Nephron (organoid): ENCODE data around the gene THSD4.

ENCODE experiments used
- H3K27ac Mint-ChIP-seq, 3 experiments: 2 replicates each; pipeline ENCODE4 v1.8.0; 2020; ENCODE audit warnings: mixed read lengths in 3 of 3, mild to moderate bottlenecking in 2 of 3, moderate library complexity in 1 of 3
- H3K27me3 Mint-ChIP-seq: 2 replicates; pipeline ENCODE4 v1.8.0; 2021; ENCODE audit warnings: low read depth, mild to moderate bottlenecking, moderate library complexity, mixed read lengths
- H3K36me3 Mint-ChIP-seq: 2 replicates; pipeline ENCODE4 v1.8.0; 2020; ENCODE audit warnings: low read depth, mixed read lengths
- H3K4me1 Mint-ChIP-seq: 2 replicates; pipeline ENCODE4 v1.8.0; 2020; ENCODE audit warnings: mixed read lengths
- H3K4me3 Mint-ChIP-seq, 3 experiments: 2 replicates each; pipeline ENCODE4 v1.8.0; 2020; ENCODE audit warnings: mild to moderate bottlenecking in 3 of 3, mixed read lengths in 3 of 3, moderate library complexity in 2 of 3
- H3K9me3 Mint-ChIP-seq: 2 replicates; pipeline ENCODE4 v1.8.0; 2020; ENCODE audit warnings: mixed read lengths
- TF ChIP-seq, protein P1 (sequence below), 3 experiments: fragments of 200-600 bp; sonication (generic); IDR thresholded peaks; one replicate each; pipeline ENCODE4 v1.5.0; 2021; ENCODE audit warnings: antibody characterized with exemption in 3 of 3; ENCODE audit not compliant: unreplicated experiment in 3 of 3

The THSD4 gene

DNA sequence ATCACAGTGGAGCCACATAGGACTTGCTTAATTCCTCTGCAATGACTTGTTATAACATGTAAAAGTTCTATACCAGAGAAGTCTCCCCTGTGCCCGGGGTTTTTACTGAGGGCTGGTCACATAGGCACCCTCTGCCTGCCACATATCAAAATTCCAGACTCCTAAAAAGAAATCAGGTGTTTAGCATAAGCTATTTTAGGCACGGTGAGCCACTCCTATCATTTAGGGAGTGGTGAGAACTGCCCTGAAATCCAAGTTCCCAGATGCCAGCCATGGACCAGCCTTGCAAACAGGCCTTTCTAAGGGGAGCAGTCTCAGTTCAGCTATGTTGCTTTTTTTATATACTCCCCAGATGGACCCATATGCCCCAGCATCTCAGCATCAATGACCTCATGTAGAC lies 130.3 kb downstream of the THSD4 start:
- Mint-ChIP-seq H3K4me3 (no peak overlapping the region), H3K9me3 (peaks cover 3% of the 10 kb centered on the region), H3K27ac (no peak overlapping the region), H3K27me3 (peaks cover 6% of the 10 kb centered on the region), H3K36me3 (no peaks in the 10 kb centered on the region), H3K4me1 (peaks cover 22% of the 10 kb centered on the region)
- TF ChIP-seq, protein P1, sequence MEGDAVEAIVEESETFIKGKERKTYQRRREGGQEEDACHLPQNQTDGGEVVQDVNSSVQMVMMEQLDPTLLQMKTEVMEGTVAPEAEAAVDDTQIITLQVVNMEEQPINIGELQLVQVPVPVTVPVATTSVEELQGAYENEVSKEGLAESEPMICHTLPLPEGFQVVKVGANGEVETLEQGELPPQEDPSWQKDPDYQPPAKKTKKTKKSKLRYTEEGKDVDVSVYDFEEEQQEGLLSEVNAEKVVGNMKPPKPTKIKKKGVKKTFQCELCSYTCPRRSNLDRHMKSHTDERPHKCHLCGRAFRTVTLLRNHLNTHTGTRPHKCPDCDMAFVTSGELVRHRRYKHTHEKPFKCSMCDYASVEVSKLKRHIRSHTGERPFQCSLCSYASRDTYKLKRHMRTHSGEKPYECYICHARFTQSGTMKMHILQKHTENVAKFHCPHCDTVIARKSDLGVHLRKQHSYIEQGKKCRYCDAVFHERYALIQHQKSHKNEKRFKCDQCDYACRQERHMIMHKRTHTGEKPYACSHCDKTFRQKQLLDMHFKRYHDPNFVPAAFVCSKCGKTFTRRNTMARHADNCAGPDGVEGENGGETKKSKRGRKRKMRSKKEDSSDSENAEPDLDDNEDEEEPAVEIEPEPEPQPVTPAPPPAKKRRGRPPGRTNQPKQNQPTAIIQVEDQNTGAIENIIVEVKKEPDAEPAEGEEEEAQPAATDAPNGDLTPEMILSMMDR (IDR thresholded peaks at IDR 0.05; ENCODE audit: unreplicated experiment in 3 of 3), result no peak

DNA sequence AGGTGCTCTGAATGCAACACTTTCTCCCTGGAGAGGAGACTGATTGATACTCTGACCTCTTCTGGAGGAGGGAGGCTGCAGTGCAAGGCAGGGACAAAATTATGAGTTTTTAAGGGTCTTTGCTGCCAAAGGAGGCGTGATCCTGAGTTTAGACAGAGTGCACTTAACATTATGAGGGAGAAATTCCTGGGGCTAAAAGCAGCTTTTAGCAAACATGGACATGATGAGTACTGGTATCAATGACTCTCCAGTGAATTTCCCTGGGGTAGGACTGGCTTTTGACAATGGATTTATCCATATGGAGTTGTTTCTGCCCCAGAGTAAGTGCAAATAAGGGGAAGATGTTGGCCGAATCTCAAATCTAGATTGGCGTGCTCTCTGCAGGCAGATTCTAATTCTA lies 133.1 kb downstream of the THSD4 start:
- Mint-ChIP-seq H3K4me3 (no peak overlapping the region), H3K4me1 (peaks cover 40% of the 10 kb centered on the region), H3K36me3 (no peaks in the 10 kb centered on the region), H3K9me3 (no peaks in the 10 kb centered on the region), H3K27me3 (peaks cover 6% of the 10 kb centered on the region), H3K27ac (peak overlapping the region in 2 of 3 experiments; percentile 3 to 15)
- TF ChIP-seq, protein P1 (IDR thresholded peaks at IDR 0.05; ENCODE audit: unreplicated experiment in 3 of 3), result no peak

DNA sequence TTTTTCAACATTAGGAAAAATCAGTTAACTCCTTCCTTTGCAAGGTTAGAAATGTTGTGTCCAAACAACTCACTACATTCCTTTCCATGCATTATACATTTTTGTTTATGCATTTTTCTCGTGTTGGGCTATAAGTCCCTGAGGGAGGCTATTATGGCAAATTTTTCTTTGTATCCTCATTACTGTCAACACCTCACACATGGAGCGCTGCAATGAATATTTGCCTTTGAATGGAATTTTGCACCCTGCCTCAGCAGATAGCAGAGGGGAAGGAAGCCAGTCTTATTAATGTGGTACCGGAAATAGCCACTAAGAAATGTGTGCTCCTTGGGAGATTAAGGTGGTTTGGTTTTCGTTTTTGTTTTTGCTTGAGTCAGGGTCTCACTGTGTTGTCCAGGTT lies 134.7 kb downstream of the THSD4 start:
- Mint-ChIP-seq H3K4me1 (peaks cover 42% of the 10 kb centered on the region), H3K4me3 (no peak overlapping the region), H3K36me3 (no peaks in the 10 kb centered on the region), H3K27me3 (peaks cover 6% of the 10 kb centered on the region), H3K27ac (no peak overlapping the region), H3K9me3 (no peaks in the 10 kb centered on the region)
- TF ChIP-seq, protein P1 (IDR thresholded peaks at IDR 0.05; ENCODE audit: unreplicated experiment in 3 of 3), result no peak

DNA sequence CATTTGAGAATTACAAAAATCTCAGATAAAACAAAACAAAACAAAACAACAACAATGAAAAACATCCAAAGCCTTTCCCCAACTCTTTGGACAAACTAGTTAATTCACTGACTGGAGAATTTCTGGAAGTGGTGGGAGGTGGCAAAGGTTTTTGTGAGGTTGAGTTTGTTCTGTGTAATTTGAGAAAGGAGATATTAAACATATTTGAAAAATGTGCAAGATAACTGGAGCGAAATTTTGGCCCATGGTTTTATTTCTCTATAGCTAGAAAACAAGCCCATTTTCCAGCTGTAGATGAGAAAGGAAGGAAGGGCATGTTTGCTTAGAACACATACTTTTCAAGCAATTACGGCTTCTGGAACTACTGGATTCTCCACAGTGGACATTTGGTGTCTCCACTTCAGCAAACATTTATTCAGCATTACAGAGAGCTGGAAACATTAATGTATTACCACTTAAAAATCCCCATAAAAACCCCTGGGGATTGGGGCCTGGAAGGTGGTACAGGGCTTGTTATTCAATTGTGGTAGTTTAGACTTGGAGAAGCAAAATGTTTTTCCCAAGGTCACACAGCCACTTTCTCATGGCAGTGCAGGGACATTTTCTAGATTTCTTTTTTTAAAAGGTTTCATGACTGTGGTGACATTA lies 135.8 kb downstream of the THSD4 start:
- H3K4me1 Mint-ChIP-seq, result peaks cover 45% of the 10 kb centered on the region
- peak overlapping the region in 2 of 3 experiments; percentile 59 to 64 for H3K27ac Mint-ChIP-seq
- H3K27me3 Mint-ChIP-seq, result peaks cover 6% of the 10 kb centered on the region
- H3K4me3 Mint-ChIP-seq, result no peak overlapping the region
- H3K36me3 Mint-ChIP-seq, result no peaks in the 10 kb centered on the region
- TF ChIP-seq, protein P1 (IDR thresholded peaks at IDR 0.05; ENCODE audit: unreplicated experiment in 3 of 3), result no peak
- no peaks in the 10 kb centered on the region for H3K9me3 Mint-ChIP-seq

DNA sequence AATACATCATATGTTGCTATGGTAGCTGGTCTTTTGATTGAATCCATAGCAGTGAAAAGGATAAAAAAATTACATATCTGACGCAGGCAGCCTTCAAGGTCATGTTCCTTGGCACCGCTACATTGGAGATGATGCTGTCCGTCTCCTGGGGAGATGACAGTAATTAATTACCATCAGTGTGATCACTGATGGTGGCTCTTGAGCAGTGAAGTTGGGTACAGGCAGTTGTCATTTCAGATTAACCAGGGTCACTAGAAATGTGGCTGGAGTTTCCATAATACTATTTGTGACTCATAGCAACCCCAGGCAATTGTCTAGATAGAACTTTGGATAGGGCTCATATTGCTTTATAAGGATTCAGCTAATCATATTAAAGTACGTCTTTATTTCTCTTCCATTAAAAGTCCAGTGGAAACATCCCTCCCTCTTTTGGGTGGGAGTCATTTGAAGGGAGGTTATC lies 136.3 kb downstream of the THSD4 start:
- TF ChIP-seq, protein P1 (IDR thresholded peaks at IDR 0.05; ENCODE audit: unreplicated experiment in 3 of 3), result no peak
- Mint-ChIP-seq H3K4me3 (no peak overlapping the region), H3K36me3 (no peaks in the 10 kb centered on the region), H3K4me1 (peaks cover 45% of the 10 kb centered on the region), H3K27me3 (peaks cover 6% of the 10 kb centered on the region), H3K27ac (peak overlapping the region; percentile 31 to 64 (median 59)), H3K9me3 (no peaks in the 10 kb centered on the region)
